ENCODE measurements around the gene LTBR.

GRCh38 chr12:6374786-6375160 is 9.2 kb upstream of the LTBR start:
- no peak for TF ChIP-seq CTCF (IDR thresholded peaks at IDR 0.05; ENCODE audit: low read depth, low read length)
- TF ChIP-seq POLR2A (IDR thresholded peaks at IDR 0.05; ENCODE audit: extremely low read depth, insufficient read length): no peak
- TF ChIP-seq MAX (IDR thresholded peaks at IDR 0.05; ENCODE audit: low read depth, low read length): no peak
